HG02981 (cell line): ENCODE data around the gene SORCS2.

Experiments used
- ATAC-seq: cut with Tn5 transposase; IDR thresholded peaks from one replicate; pipeline ENCODE4 v1.9.1; 2021; ENCODE audit warnings: mild to moderate bottlenecking, moderate library complexity; ENCODE audit not compliant: unreplicated experiment

SORCS2 gene

DNA sequence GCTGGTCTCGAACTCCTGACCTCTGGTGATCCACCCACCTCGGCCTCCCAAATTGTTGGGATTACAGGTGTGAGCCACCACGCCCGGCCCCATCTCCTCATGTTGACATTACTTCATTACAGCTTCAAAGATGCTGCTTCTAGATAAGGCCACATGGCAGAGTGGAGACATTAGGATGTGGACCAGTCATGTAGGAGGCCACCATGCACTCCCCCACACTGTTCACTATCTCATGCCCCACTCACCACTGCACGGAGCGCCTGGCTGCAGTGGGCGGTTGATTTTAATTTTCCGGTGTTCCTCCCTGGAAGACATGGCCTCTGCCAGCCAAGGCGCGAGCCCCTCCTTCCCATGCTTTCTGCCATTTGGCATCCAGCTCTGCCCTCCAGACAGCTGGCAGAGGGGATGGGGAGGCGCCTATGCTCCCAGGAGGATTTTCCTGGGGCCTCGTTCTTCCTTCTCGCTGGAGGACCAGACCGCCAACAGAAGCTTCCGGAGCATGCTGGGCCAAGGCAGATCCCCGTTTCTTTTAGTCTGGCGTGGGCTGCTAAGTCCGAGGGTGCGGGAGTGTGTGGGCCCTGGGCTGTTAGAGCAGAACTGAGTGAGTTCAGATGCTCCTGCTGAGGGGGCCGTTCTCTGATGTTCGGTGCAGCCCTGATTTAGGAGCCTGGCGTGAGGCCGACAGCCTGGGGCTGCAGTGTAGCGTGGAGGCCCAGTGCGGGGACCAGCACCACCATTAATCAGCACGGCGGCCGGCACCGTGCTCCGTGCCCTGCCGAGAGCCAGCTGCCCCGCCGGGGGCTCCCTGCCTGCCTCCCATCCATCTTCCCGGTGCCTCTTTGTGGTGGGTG, 93.1 kb downstream of the SORCS2 start:
- no peak for ATAC-seq

DNA sequence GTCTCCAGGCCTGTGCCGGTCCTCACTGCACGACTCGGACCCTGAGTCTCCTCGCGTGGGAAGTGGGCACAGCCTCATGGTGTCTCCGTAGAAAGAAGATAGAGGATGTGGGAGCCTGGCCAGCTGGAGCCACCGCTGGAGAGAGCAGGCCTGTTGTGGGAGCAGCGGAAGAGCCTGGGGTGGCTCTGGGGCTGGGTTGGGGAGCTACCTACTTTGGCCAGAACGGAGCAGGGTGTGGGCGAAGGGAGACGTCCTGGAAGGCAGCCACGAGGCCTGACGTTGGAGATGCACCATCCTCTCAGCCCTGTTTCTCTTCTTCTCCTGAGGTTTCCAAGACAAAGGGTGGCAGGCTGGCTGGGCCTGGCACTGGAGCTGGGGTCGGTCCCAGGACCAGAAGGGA, 93.8 kb downstream of the SORCS2 start:
- ATAC-seq = no peak

DNA sequence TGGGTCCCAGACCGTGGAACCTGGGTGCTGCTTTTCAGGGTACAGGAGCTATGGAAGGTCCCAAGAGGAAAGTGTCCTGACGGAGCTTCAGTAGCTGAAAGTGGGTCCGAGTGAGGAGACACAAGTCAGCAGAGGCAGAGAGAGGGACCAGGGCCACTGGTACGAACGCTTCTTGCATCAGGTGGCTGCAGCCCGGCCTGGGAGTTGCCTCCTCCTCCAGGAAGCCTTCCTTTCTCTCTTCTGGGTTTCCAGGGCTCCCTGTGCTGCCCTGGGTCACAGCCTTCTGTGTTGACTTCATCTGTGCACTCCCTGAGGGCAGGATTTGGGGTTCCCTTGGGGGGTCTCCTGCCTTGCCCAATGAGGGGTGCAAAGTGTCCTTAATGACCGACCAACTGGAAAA, 94.5 kb downstream of the SORCS2 start:
- no peak for ATAC-seq

DNA sequence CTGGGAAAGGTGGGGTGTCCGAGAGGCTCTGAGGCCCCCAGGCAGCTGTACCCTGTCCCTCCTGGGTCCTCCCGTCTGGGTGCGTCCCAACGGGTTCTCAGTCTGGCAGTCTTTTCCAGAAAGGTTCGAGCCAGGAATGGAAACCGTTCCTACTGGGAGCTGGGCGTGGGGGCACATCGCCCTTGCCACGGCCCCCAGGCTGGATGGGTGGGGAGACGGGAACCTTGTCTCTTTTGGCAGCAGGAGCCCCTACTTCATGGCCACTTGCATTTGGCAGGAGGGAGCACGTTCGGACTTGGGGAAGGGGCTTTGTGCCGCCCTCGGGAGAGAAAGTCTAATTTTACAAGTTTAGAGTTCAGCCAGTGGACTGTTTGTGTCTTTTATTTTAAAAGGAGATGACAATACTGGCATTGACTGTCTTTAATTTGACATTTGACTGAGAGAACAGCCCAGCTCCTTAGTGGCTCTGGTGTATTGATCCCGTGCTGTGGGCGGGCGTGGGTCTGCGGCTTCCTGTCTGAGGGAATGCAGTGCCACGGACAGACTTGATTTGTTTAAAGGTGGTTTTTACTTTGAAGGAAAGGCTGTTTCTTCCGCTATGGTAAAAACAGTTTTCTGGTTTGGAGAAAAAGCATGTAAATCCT, 95.1 kb downstream of the SORCS2 start:
- ATAC-seq = no peak

DNA sequence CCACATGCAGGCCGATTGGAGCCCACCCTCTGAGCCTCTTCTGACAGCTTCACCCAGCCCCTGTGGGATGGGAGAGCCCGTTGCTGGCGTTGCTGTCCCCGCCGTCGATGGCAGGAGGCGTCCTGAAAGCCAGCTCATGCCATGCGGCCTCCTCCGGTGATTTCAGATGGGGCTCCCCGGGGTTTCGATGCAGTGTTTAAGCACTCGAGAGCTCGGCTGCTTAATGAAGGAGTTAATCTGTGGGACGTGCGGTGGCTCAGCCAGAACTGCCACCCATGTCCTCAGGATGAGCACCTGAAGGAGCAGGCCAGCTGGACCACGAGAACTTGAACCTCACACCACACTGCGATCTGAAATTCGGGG, 95.6 kb downstream of the SORCS2 start:
- ATAC-seq = no peak

DNA sequence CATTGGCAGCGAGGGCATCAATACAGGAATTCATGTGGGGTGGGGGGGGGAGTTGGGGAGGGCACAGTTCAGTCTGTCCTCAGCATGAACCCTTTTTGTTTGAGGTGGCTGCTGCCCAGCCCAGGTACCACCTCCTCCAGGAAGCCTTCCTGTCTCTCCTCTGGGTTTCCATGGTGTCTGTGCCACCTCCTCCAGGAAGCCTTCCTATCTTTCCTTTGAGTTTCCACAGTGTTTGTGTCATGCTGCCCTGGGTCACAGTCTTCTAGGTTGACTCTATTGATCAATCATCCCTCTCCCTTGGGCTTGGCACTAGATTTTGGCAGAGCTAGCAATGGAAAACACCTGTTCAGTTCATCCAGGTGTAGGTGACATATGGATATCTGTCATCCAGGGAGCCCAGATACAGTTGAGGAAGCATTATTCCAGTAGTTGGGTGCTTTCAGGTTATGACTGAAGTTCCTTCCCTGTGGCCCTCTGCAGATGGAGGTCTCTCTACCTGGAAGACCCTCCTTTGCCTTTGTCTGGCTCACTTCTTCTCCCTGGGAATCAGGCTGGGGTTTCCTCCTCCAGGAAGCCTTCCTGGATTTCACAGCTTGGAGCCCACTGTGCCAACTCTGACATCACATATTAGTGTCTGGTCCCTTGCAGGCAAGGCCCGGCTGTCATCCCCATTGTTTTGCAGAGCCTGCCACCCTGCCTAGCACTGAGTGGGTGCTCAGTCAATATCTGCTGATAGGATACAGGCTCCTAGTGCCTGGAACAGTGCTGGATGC, 96.6 kb downstream of the SORCS2 start:
- no peak for ATAC-seq

DNA sequence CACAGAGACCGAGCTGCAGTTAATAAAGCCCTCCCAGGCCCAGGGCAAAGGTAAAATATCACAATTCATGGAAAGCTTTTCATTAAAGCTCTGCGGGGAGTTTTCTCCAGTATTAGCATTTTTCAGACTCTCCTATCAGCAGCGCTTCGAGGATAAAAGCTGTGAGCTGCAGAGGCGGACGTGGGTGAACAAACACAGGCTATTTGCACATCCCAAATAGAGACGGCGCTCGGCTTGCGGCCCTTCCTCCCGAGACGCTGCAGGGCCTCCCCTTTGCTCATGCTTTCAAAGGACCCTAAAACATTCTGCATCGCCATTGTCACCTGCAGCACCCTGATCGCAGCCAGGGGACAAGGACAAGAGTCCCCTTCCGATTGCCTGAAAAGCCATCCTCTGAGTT, 97.3 kb downstream of the SORCS2 start:
- no peak for ATAC-seq

DNA sequence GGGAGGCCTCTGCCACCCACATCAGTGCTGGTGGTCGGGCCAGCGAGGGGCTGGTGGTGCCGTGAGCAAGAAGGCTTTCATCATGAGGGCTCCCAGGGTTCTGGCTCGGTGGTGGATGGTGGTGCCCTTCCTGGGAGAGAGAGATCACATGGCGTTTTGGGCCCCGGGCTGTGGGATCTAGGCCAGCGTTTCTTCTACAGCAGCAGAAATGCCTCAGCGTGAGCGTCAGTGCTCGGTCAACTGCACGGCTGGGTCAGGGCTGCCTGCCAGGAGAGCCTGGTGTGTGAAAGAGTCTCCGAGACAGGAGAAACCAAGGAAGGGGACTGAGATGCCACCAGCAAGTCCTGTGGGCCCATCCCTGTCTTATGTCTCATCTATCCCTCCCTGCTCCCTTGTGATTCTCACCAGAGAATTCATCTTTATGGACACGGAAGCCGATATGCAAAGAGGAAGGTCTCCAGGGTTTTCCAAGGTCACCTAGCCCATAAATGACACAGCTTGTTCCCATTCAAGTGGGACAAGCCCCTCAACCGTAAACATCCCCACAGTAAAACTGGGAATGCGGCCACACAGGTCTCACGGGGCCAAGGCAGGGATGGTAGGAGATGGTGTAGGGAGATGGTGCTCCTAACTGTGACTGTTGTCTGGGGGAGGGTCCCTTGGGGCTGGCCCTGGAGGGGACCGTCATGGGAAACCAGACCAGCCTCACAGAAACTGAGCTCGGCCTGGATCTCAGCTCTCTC, 99.2 kb downstream of the SORCS2 start:
- ATAC-seq = no peak

DNA sequence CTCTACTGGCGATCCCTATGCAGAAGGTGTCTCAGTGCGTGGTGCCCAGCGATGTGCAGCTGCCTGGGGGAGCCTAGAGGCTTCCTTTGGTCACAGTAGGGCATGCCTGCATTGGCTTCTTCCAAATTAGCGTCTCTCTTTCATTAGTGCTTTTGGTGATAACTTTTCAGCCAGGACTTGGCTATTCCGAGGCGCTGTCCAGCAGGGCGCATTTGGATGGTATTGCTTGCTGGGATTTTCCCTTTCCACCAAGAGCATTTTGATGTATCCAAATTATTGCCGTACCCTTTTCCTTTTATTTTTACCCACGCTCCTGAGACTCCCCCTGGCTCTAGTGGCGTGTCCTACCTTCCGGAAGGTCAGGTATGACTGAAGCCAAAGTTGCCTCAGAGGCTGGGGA, 101.4 kb downstream of the SORCS2 start:
- no peak for ATAC-seq

DNA sequence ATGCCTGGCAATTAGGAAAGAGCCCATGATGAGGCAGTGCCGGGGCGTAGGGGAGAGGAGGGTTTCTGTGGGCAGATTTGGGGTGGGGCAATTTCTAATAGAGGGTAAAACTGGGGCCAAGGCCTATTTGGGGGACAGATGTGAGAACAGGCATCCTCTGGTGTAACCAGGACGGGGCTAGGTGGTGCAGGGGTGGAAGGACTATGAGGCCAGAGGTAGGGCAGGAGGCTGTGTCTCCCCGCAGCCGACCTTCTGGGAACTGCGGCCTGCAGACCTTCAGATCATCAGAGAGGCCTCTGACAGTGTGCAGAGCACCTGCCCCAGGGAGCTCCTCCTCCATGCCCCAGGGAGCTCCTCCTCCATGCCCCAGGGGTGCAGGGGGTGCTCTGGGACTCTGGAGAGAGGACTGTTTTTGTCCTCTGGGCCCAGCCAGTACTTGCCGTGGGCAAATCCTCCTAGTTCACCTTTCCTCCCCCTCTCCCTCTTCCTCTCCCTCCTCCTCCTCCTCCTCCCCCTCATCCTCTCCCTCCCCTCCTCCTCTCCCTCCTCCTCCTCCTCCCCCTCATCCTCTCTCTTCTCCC, 101.9 kb downstream of the SORCS2 start:
- no peak for ATAC-seq

DNA sequence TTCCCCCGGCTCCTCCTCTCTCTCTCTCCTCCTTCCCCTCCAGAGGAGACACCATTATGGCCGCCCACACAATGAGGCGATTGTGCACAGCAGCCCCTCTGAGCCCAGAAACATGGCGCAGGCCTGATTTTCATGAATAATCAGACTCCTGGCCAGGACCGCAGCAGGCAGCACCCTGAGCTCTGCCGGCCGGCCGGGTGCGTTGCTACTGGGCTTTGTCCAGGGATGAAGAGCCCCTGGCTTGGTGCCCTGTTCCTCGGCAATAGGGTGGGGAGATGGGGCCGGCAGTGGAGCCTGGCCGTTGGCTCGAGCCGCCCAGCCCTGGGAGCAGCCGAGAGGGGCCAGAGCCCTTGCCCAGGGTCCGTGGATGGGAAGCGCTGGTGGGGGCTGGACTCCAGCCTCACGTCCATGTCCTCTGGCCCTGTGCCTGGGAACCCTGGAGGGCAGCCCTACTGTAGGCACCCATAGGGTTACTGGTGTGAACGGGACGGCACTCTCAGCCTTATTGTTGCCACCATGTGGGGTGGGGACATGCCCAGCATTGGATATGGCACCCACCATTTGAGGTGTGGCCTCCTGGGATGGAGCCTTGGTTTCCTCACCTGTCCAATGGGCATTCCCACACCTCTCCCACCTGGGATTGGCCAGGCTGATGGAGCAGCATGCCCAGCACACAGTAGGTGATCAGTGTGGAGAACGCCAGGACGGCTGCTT, 103.0 kb downstream of the SORCS2 start:
- ATAC-seq = no peak

DNA sequence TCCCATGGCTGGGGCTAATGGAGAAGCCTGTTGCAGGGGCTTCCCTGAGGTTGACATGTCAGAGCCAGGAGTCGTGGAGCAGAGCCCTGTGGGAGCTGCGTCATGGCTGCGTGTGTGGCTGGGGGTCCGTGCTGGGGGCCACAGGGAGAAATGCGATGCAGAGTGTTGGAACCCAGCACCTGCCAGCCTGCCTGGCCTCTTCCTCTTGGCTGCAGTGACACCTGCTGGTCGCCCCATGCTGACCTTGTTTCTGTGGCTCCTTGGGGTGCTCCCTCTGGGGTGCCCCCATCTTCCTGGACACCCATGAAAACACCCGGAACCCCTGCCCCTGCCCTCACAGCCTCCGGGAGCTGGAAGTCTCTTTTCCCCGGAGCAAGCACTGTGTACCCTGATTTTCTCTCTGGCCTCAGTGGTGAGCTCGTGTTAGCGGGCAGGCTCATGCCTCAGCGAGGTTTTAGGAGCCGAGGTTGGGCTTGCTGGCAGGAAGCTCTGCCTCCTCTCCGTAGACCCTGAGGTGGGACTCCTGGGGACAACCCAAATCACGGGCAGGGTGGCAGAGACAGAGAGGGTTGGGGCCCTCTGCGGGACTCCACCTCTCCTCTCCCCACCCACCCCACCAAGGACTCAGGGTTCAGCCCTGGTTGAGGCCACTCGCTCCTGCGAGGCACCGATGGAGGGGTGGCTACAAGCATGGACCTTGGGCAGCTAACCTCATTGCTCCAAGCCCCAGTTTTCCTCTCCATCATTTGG, 103.7 kb downstream of the SORCS2 start:
- no peak for ATAC-seq

DNA sequence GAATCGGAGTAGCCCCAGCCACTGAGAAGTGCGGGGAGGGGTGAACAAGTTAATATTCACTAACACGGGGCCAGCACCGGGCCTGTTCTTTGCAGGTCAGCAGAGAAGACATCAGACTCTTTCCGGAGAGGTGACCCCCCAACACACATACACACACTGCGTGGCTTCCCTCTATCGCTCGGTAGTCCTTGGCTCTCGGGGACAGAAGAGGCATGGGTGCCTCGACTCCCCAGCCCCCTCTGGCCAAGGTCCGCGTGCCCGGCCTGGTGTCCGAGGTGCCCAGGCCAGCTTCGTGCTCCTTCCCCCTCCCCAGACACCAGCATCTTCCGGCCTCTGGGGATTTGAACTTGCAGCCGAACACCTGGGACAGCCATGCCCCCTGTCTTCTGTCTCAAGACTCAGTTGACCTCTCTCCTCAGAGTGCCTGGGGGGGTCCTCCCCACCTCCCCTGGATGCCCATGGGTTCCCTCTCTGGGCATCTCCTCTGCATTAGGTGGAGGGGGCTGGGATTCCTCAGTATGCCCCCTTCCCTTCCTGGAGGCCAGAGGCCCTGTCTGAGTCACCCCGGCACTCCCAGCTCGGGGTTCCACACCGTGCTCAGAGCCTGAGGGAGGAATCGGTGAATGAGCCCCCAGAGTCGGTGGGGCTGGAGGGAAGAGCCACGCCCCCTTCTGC, 104.5 kb downstream of the SORCS2 start:
- no peak for ATAC-seq

DNA sequence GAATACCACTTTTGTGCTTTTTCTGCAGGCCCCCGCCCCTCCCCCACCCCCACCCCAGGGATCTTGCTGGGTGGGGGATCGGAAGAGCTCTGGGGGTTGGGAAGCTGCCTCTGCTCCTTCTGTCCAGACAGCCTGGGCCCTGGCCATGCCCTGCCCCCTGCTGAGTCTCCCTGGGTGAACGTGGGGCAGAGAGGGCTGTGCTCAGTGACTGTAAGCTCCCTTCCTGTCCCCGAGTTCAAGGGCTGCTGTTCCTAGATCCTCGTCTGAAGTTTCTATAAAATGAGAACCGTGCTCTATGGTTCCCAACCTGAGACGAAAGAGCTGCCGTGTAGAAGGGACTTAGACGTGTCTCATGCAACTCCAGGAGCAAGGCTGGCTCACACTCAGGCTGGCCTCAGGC, 105.0 kb downstream of the SORCS2 start:
- ATAC-seq = no peak

DNA sequence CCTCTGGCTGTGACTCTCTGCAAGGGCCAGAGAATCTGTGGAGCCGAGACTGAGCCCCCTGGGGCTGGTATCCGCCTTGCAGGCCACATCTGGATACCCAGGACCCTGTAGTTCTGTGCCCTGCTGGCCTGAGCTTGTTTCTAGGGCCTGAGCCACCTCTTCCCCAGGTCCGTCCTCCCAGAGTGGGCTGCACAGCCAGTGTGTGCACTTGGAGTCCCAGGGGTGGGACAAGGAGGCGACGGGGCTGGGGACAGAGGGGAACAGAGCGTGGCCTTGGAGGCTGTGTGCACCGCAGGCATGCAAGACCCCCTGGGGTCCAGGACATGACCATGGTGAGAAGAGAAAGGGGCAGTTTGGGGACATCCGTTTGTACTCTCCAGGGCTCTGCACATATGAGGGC, 105.5 kb downstream of the SORCS2 start:
- no peak for ATAC-seq

DNA sequence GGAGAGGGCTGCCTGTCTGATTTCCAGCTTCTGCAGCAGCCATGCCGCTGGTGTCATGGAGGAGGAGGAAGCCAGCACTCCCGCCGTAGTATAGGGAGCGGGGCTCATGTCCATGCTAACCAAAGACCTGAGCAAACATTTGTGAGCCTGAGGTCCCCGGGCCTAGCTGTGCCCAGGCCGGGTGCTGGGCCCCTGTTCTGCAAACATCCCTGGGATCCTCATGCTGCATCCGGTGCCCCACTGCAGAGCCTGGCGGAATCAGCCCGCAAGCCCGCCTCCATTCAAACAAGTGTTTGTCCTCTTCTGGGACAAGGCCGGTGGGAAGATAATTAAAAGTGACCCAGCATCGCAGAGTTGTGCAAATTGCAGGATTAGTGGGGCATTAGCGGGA, 106.3 kb downstream of the SORCS2 start:
- ATAC-seq = no peak

DNA sequence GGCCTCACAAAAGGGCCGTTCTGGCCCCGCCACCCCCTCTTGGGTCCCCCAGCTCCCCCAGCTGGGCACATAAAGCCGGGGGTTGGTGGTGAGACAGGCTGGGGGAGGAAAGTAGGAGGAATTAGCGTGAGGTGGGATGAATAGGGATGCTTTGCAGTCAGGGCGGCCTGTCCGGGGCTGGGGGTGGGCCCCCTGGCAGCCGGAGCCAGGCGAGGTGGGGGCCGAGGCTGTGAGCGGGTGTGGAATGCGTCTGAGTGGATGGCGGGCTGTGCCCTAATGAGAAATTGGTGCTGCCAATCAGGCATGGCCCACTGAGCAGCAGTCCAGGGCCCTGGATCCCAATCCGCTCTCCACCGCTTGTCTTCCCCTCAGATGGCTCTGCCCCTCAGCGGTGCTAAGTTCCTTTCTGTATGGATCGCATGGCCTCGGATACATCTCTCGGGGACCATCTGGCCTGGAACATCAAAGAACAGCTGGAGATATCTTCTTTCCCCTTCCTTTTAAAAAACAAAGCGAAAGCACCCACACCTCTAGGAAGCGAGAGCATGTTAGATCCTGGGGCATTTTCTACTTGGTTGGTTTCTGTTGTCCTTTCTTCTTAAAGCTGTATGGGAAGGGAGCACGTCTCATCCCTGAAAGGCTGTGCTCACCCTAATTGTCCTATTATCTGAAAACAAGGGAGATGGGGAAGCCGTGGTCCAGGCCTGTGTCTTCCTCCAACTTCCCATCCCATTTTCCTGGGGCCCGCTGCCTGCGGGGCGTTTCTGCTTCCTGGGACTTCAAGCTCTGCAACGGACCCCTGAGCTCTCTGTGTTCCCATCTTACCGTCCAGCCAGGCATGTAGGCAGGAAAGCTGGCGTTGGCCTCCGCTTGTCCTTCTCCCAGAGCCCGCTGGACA, 106.9 kb downstream of the SORCS2 start:
- no peak for ATAC-seq
